Testis (tissue), 2 donors: ENCODE measurements around the gene SNX20.

Experiments used
- CTCF ChIP-seq, 3 experiments: fragments of 450-650 bp in 2 of 3; fragments of 200-600 bp in 1 of 3; sonication (generic) in 1 of 3; IDR thresholded peaks; one replicate each; pipeline ENCODE4 v1.5.1; 2016 to 2019; ENCODE audit warnings: antibody characterized with exemption in 3 of 3, mild to moderate bottlenecking in 2 of 3, moderate library complexity in 1 of 3
- POLR2A ChIP-seq: fragments of 450-650 bp; IDR thresholded peaks from one replicate; pipeline ENCODE4 v1.6.1; 2017; ENCODE audit warnings: antibody characterized with exemption, mild to moderate bottlenecking, moderate library complexity

DNA sequence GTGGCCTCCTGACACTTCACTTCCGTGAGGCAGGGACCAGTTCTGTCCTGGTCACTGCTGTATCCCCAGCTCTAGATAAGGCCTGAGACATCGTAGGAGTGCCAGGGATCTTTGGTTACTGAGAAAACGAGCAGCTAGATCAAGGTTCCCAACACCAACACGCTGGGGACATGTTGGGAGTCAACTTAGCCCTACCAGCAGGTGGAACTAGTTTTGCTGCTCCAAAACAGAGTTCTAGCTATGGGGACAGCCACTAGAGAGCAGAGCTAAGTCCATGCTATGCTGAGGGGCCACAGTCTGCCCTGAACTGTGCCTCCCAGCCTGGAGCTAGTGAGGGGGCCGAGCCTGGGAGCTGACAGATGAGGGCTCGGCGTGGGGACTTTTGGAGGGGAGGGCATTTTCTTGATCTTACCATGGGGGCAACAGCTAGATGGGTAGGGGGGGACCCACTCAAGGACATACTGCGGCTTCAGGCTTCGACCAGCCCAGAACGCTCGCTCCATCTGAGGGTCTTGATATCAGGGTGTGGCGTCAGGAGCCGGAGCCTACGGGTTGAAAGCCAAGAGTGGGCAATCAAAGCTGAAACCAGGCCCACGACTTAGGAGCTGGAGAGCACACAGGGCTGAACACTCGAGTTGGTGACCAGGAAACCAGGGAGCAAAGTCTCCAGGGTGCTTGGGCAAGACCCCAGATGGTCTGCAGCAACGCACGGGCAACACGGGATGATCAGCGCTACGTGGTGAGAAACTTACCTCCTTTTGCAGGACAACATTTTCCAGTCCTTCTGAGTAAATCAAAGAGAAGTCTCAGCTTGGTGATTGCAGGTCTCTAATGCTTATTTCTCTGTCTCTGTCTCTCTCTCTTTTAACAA lies 13.4 kb downstream of the SNX20 start:
- TF ChIP-seq CTCF (IDR thresholded peaks at IDR 0.05) = no peak
- no peak for TF ChIP-seq POLR2A
